Suprapubic skin (tissue), 2 donors: ENCODE measurements around the gene PRRG1.

Source experiments
- EP300 ChIP-seq: sonication (generic); formaldehyde crosslinking; IDR thresholded peaks from one replicate; pipeline ENCODE4 v1.6.1; 2017; ENCODE audit warnings: antibody characterized with exemption
- POLR2A ChIP-seq, 2 donors: fragments of 450-650 bp; IDR thresholded peaks; one replicate each; pipeline ENCODE4 v1.6.1; 2017; ENCODE audit warnings: antibody characterized with exemption in 2 of 2, mild to moderate bottlenecking in 2 of 2, moderate library complexity in 2 of 2

- TF ChIP-seq EP300 = no peak
- no peak for TF ChIP-seq POLR2A (IDR thresholded peaks at IDR 0.05)
Observed at GRCh38 chrX:37371578-37371991, 22.4 kb downstream of the PRRG1 start.
